Ishikawa (cell line): ENCODE data around the gene OXLD1.
A peak's percentile ranks its signal among the peaks of the same experiment; 100 is the strongest.

ENCODE experiments used
- CEBPB ChIP-seq: IDR thresholded peaks from 2 replicates; pipeline ENCODE4 v1.6.1; 2012
- CREB1 ChIP-seq: IDR thresholded peaks from 2 replicates; pipeline ENCODE4 v1.6.1; 2012; ENCODE audit warnings: low read depth
- EGR1 ChIP-seq: IDR thresholded peaks from 2 replicates; pipeline ENCODE4 v1.6.1; 2012
- EP300 ChIP-seq: IDR thresholded peaks from 2 replicates; pipeline ENCODE4 v1.6.1; 2012; ENCODE audit warnings: borderline replicate concordance
- FOXM1 ChIP-seq: IDR thresholded peaks from 2 replicates; pipeline ENCODE4 v1.6.1; 2012; ENCODE audit warnings: low read depth, borderline replicate concordance
- NFIC ChIP-seq: IDR thresholded peaks from 2 replicates; pipeline ENCODE4 v1.6.1; 2012
- RAD21 ChIP-seq: IDR thresholded peaks from 2 replicates; pipeline ENCODE4 v1.6.1; 2012; ENCODE audit warnings: low read depth
- TAF1 ChIP-seq: IDR thresholded peaks from 2 replicates; pipeline ENCODE4 v1.6.1; 2012; ENCODE audit warnings: low read depth, mild to moderate bottlenecking
- TCF12 ChIP-seq: IDR thresholded peaks from 2 replicates; pipeline ENCODE4 v1.6.1; 2012; ENCODE audit warnings: low read depth
- TEAD4 ChIP-seq: IDR thresholded peaks from 2 replicates; pipeline ENCODE4 v1.6.1; 2012
- YY1 ChIP-seq: IDR thresholded peaks from 2 replicates; pipeline ENCODE4 v1.6.1; 2012; ENCODE audit warnings: low read depth
- ZBTB7A ChIP-seq: IDR thresholded peaks from 2 replicates; pipeline ENCODE4 v1.6.1; 2012; ENCODE audit warnings: low read depth
- TF ChIP-seq, protein P1 (sequence below): IDR thresholded peaks from 2 replicates; pipeline ENCODE4 v1.6.1; 2012
- TF ChIP-seq, protein P2 (sequence below): IDR thresholded peaks from 2 replicates; pipeline ENCODE4 v1.6.1; 2012
- TF ChIP-seq, protein P3 (sequence below): IDR thresholded peaks from 2 replicates; pipeline ENCODE4 v1.6.1; 2012; ENCODE audit warnings: low read depth, mild to moderate bottlenecking

The OXLD1 gene

DNA sequence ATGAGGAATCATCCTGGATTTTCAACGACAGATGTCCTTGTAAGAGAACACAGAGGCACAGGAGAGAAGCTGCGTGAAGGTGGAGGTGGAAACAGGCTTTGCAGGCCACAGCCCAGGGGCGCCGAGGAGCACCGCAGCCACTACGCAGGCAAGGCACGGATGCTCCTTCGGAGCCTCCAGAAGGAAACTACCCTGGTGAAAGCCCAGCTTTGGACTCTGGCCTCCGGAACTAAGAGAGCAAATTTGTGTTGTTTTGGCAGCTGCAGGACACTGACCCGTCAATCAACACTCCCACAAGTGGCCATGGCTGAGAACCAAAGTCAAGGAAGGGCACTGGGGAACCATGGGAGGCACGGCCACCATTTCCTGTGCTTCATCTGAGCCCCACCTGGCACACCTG, 13.7 kb upstream of the OXLD1 start:
- TF ChIP-seq EP300 (no peak), FOXM1 (no peak), NFIC (no peak), ZBTB7A (no peak)
- TF ChIP-seq, protein P1, sequence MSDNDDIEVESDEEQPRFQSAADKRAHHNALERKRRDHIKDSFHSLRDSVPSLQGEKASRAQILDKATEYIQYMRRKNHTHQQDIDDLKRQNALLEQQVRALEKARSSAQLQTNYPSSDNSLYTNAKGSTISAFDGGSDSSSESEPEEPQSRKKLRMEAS = no peak

DNA sequence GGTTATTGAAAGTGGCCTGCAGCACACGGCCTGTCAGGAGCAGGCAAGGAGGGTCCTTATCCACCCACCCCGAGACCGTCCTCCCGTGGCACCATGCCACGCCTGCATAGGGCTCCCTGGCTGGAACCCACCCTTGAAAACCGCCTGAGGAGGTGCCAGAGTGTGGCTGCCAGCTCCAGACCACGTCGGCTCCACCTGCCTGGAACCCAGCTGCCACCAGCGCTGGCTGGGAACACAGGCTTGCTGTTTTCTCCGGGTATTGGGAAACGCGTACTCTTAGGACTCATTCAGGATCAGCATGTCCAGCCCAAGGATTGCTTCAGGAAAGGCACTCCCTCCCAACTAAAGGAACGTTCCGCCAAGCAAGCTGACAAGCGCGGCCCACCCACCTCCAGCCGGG, 10.5 kb upstream of the OXLD1 start:
- TF ChIP-seq ZBTB7A (no peak), TCF12 (no peak), NFIC (no peak), EP300 (no peak), TAF1 (no peak), YY1 (no peak), FOXM1 (no peak), RAD21 (no peak), TEAD4 (no peak), EGR1 (no peak)
- TF ChIP-seq, protein P2, sequence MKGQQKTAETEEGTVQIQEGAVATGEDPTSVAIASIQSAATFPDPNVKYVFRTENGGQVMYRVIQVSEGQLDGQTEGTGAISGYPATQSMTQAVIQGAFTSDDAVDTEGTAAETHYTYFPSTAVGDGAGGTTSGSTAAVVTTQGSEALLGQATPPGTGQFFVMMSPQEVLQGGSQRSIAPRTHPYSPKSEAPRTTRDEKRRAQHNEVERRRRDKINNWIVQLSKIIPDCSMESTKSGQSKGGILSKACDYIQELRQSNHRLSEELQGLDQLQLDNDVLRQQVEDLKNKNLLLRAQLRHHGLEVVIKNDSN = no peak
- TF ChIP-seq, protein P1 = no peak

DNA sequence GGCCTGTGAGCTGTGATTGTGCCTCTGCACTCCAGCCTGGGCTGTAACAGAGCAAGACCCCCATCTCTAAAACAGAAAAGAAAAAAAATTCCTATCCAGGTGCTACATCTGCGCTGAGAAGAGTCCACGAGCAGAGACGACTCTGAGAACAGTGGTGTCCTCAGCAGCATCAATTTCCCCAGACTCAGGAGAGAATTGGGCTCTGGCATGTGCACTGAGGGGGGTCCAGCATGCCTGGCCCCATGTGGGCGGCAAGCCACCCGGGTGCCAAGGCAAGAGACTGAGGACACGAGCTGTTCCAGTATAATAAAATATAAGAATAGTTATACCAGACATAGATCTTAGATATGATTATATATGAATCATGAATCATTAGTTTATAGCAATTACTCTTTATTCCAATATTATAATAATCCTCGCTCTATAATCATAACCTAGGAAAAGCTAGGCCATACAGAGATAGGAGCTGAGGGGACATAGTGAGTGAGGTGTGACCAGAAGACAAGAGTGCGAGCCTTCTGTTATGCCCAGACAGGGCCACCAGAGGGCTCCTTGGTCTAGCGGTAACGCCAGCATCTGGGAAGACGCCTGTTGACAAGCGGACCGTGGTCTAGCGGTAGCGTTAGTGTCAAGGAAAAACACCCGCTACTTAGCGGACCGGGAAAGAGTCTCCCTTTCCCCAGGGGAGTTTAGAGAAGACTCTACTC, 9.3 kb upstream of the OXLD1 start:
- peak; percentile 49 for TF ChIP-seq RAD21

DNA sequence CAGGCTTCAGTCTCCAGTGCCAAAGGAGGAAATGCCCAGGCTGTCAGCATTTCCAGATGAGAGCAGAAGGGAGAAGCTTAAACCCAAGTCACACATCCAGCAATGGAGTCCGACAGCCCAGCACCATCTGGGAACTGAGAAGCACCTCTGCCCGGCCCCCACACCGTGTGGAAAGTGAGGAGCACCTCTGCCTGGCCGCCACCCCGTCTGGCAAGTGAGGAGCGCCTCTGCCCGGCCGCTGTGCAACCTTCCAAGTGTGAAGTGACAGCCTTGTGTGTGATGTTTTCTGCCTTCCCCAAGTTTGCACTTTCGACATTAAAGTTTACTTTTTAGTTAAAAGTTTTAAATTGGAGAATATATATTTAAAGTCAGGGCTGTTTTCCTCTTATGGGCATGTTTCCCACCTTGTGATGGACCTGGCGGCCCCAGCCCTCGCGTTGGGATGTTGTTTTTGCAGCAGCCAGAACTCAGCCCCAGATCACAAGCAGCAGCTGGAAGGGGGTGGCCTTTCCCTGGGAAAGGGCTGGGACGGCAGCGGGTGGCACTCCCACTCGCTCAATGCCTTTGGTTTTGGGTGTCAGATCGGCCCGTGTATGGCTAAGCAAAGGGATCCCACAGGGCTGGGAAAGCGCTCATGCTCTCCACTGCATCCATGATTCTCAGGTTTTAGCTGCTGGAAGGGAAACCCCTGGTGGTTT, 7.3 kb upstream of the OXLD1 start:
- TF ChIP-seq TAF1 (no peak), TEAD4 (no peak), FOXM1 (no peak), NFIC (no peak), RAD21 (no peak), EP300 (no peak)
- TF ChIP-seq, protein P1 = no peak
- TF ChIP-seq, protein P3, sequence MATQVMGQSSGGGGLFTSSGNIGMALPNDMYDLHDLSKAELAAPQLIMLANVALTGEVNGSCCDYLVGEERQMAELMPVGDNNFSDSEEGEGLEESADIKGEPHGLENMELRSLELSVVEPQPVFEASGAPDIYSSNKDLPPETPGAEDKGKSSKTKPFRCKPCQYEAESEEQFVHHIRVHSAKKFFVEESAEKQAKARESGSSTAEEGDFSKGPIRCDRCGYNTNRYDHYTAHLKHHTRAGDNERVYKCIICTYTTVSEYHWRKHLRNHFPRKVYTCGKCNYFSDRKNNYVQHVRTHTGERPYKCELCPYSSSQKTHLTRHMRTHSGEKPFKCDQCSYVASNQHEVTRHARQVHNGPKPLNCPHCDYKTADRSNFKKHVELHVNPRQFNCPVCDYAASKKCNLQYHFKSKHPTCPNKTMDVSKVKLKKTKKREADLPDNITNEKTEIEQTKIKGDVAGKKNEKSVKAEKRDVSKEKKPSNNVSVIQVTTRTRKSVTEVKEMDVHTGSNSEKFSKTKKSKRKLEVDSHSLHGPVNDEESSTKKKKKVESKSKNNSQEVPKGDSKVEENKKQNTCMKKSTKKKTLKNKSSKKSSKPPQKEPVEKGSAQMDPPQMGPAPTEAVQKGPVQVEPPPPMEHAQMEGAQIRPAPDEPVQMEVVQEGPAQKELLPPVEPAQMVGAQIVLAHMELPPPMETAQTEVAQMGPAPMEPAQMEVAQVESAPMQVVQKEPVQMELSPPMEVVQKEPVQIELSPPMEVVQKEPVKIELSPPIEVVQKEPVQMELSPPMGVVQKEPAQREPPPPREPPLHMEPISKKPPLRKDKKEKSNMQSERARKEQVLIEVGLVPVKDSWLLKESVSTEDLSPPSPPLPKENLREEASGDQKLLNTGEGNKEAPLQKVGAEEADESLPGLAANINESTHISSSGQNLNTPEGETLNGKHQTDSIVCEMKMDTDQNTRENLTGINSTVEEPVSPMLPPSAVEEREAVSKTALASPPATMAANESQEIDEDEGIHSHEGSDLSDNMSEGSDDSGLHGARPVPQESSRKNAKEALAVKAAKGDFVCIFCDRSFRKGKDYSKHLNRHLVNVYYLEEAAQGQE = no peak

DNA sequence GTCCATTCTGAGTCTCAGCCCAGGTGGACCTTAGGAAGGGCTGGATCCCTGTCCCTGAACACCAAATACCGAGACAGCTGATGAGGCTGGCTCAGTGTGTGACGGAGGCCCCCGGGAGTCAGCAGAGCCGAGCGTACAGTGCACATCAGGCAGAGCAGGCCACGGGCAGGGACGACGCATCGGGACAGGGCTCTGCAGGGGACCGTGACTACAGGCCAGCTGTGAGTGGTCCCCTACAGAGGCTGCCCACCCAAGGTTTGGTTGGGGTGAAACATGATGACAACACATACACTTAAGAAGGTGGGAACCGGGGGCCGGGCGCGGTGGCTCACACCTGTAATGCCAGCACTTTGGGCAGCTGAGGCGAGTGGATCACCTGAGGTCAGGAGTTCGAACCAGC, 6.5 kb upstream of the OXLD1 start:
- no peak for TF ChIP-seq YY1
- TF ChIP-seq, protein P3 = no peak
- TF ChIP-seq CEBPB = no peak
- no peak for TF ChIP-seq NFIC
- TF ChIP-seq EP300 = no peak
- TF ChIP-seq FOXM1 = no peak
- TF ChIP-seq TAF1 = no peak
- no peak for TF ChIP-seq TEAD4
- no peak for TF ChIP-seq EGR1
- TF ChIP-seq, protein P1 = no peak
- no peak for TF ChIP-seq TCF12
- no peak for TF ChIP-seq ZBTB7A
- TF ChIP-seq, protein P2 = no peak
- TF ChIP-seq CREB1 = no peak
- no peak for TF ChIP-seq RAD21

DNA sequence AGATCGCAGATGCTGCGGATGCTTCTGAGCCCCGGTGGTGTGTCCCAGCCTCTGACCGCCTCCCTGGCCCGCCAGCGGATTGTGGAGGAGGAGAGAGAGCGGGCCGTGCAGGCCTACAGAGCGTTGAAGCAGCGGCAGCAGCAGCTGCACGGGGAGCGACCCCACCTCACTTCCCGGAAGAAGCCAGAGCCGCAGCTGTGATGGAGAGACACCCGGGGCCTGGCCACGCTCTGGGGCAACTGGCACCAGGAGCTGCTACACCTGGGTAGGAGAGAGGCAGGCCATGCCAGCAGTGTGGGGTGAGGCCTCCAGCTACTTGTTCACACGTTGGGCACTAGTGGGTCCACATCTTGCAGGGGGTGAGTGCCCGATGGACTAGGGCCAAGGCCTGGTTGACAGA, 6.1 kb upstream of the OXLD1 start:
- TF ChIP-seq TAF1 = no peak
- no peak for TF ChIP-seq NFIC
- TF ChIP-seq FOXM1 = no peak
